ENCODE results near the gene SLIT1.

GRCh38 chr10:96982149-96982930, 203.4 kb downstream of the SLIT1 start:
- TF ChIP-seq, protein P1, sequence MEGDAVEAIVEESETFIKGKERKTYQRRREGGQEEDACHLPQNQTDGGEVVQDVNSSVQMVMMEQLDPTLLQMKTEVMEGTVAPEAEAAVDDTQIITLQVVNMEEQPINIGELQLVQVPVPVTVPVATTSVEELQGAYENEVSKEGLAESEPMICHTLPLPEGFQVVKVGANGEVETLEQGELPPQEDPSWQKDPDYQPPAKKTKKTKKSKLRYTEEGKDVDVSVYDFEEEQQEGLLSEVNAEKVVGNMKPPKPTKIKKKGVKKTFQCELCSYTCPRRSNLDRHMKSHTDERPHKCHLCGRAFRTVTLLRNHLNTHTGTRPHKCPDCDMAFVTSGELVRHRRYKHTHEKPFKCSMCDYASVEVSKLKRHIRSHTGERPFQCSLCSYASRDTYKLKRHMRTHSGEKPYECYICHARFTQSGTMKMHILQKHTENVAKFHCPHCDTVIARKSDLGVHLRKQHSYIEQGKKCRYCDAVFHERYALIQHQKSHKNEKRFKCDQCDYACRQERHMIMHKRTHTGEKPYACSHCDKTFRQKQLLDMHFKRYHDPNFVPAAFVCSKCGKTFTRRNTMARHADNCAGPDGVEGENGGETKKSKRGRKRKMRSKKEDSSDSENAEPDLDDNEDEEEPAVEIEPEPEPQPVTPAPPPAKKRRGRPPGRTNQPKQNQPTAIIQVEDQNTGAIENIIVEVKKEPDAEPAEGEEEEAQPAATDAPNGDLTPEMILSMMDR (IDR thresholded peaks at IDR 0.05; ENCODE audit: poor library complexity, severe bottlenecking), result no peak
- TF ChIP-seq RAD21 (conservative IDR thresholded peaks at IDR 0.05) (no peak), TAF1 (IDR thresholded peaks at IDR 0.05; ENCODE audit: low read depth) (no peak), EZH2 (IDR thresholded peaks at IDR 0.05; ENCODE audit: borderline replicate concordance, insufficient read depth, low read length, poor library complexity, severe bottlenecking) (no peak)

Data from neural cell (in vitro differentiated cells).